Nephron progenitor cell (in vitro differentiated cells): Measurements from ENCODE around the gene TRIM41.
A peak's percentile ranks its signal among the peaks of the same experiment; 100 is the strongest.
"Not testable (repeated sequence)": the region's sequence is repeated elsewhere in the genome, so short reads cannot be mapped to it uniquely, and the experiment has no call there.

Experiments
- DNase-seq: peaks from one replicate; pipeline ENCODE4 v3.0.0; 2021
- H3K27ac Mint-ChIP-seq: 2 replicates; pipeline ENCODE4 v1.8.0; 2021; ENCODE audit warnings: mild to moderate bottlenecking, moderate library complexity, mixed read lengths
- H3K27me3 Mint-ChIP-seq: 2 replicates; pipeline ENCODE4 v1.8.0; 2021; ENCODE audit warnings: mild to moderate bottlenecking, low read depth, mixed read lengths; ENCODE audit not compliant: poor library complexity
- H3K36me3 Mint-ChIP-seq: 2 replicates; pipeline ENCODE4 v1.8.0; 2021; ENCODE audit warnings: low read depth, mixed read lengths
- H3K4me1 Mint-ChIP-seq: 2 replicates; pipeline ENCODE4 v1.8.0; 2021; ENCODE audit warnings: mixed read lengths
- H3K4me3 Mint-ChIP-seq: 2 replicates; pipeline ENCODE4 v1.8.0; 2021; ENCODE audit warnings: mild to moderate bottlenecking, moderate library complexity, mixed read lengths
- H3K9me3 Mint-ChIP-seq: 2 replicates; pipeline ENCODE4 v1.8.0; 2021; ENCODE audit warnings: mild to moderate bottlenecking, moderate library complexity, mixed read lengths
- TF ChIP-seq, protein P1 (sequence below): fragments of 200-600 bp; sonication (generic); IDR thresholded peaks from 2 replicates; pipeline ENCODE4 v1.5.0; 2021; ENCODE audit warnings: antibody characterized with exemption

Gene TRIM41

DNA sequence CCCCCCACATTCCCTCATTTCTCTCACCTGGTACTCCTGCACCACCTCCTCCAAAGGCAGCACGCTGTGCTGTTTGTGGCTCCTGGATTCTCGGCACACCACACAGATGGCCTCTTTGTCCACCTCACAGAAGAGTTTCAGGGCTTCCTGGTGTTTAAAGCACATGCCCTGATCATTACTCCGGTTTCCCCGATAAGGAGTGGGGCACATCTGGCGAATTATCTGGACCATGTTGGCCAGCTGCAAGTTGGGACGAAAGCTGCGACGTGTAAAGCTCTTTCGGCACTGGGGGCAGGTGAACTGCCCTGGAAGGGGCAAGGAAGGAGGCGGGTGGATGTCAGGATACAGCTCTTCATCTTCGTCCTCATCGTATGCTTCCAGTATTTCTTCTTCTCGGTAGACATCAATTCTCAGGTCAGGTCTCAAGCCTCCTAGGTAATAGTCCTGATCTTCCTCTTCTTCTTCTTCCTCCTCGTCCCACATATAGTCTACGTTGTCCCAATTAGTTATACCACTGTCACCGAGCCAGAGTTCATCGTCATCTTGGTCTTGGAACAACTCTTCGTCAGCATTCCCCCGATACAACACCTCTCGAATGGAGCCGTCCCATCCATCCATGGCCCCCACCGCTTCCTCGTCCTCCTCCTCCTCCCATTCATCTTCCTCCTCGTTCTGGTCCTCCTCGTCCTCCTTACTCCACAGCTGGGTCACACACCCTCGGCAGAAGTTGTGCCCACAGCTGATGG lies 37.1 kb downstream of the TRIM41 start:
- TF ChIP-seq, protein P1, sequence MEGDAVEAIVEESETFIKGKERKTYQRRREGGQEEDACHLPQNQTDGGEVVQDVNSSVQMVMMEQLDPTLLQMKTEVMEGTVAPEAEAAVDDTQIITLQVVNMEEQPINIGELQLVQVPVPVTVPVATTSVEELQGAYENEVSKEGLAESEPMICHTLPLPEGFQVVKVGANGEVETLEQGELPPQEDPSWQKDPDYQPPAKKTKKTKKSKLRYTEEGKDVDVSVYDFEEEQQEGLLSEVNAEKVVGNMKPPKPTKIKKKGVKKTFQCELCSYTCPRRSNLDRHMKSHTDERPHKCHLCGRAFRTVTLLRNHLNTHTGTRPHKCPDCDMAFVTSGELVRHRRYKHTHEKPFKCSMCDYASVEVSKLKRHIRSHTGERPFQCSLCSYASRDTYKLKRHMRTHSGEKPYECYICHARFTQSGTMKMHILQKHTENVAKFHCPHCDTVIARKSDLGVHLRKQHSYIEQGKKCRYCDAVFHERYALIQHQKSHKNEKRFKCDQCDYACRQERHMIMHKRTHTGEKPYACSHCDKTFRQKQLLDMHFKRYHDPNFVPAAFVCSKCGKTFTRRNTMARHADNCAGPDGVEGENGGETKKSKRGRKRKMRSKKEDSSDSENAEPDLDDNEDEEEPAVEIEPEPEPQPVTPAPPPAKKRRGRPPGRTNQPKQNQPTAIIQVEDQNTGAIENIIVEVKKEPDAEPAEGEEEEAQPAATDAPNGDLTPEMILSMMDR, result no peak
- no peaks in the 10 kb centered on the region for H3K9me3 Mint-ChIP-seq
- peaks cover 32% of the 10 kb centered on the region for H3K36me3 Mint-ChIP-seq
- H3K4me3 Mint-ChIP-seq, result peak overlapping the region; percentile 97
- peaks cover 3% of the 10 kb centered on the region for H3K27me3 Mint-ChIP-seq
- H3K27ac Mint-ChIP-seq, result peak overlapping the region; percentile 96
- DNase-seq, result no peak
- H3K4me1 Mint-ChIP-seq, result peaks cover 59% of the 10 kb centered on the region

DNA sequence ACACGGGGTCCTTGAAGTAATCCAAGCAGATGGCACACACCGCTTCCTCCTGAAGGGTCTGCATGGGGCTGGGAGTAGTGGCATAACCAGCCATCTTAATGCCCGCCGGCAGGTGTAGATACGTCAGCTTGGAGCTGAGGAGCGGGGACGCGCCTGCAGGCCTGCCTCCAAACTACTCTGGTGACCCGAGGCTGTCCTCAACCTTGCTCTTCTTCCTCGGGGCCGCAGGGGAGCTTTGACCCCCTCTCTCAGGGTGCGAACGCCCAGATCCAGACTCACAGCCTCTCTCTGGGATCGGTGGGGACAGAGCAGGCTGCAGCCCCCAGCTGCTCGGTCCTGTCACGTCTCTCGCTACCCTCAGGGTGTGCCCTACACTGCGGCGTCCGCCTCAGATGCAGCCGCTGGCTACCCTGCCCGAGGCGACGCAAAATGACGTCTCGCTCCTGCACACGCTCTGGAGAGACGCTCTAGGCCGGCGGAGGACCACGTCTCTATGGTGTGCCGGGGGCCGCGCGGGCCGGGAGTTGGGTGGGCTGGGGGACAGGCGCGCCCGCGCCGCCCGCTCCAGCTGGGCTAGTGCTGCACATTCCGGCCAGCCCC lies 37.7 kb downstream of the TRIM41 start, which contains the start of gene TRIM52:
TRIM52 (minus strand) TSS at position 424 of the 600 bp plus-strand sequence; CDS start at position 94, 330 bp downstream.
- Mint-ChIP-seq H3K9me3 (no peaks in the 10 kb centered on the region), H3K4me3 (peak within 1 kb of the TSS; percentile 97), H3K36me3 (peaks cover 27% of the 10 kb centered on the region), H3K27me3 (peaks cover 3% of the 10 kb centered on the region), H3K4me1 (peaks cover 63% of the 10 kb centered on the region), H3K27ac (peak within 1 kb of the TSS; percentile 96)
- DNase-seq, result peak; percentile 96
- TF ChIP-seq, protein P1, result no peak

DNA sequence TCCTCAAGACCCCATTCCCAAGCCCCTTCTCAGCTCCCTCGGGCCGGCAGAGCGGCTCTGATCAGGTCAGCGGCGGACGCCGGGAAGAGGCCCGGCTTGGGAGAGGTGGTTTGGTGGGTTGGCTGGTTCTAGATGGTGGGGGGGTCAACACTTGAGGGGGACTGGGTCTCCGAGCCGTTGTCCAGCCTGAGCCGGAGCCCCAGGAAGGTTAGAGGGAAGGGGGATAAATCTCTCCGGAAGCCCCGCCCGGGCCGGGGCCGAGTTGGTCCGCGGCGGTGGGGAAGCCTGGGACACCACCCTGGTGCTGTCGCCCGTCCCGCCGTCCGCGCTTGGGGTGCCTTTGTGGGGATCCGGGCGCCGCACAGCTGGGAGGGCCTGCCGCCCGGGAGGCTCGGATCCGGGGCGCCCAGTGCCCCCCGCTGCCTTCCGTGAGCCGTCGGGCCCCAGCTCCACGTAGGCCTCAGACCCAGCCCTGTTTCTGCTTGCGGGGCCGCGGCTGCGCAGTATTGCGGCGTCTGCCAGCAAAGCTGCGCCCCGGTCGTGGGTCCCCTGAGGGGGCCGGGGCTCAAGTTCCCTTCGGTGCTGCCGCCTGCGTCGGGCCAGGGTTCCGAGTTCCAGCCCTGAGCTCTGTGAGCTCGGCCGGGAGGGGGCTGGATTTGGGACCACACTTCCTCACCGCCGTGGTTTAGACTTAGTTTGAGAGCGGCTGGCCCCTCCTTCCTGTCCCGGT lies 38.4 kb downstream of the TRIM41 start:
- TF ChIP-seq, protein P1, result no peak
- H3K4me3 Mint-ChIP-seq, result peak overlapping the region; percentile 97
- no peaks in the 10 kb centered on the region for H3K9me3 Mint-ChIP-seq
- H3K36me3 Mint-ChIP-seq, result peaks cover 23% of the 10 kb centered on the region
- peaks cover 3% of the 10 kb centered on the region for H3K27me3 Mint-ChIP-seq
- H3K4me1 Mint-ChIP-seq, result peaks cover 67% of the 10 kb centered on the region
- H3K27ac Mint-ChIP-seq, result peak overlapping the region; percentile 96
- DNase-seq, result peak; percentile 74

DNA sequence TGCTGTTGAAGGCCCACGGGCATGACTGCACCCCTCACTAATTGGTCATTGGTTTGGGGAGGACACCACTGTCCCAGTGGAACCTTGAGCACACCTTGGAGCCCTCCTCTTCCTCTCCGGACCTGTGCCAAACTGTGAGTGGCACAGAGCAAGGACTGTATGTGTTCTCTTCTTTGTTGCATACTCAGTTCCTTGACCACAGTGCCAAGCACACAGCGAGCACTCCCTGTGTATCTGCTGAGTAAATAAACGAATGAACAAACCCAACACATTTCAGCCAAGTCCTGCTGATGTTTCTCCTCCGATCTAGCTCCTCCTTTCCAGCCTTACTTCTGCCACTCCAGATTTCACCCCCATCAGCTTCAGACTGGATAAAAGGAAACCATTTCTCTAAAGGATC lies 40.6 kb downstream of the TRIM41 start:
- peaks cover 13% of the 10 kb centered on the region for H3K36me3 Mint-ChIP-seq
- no peaks in the 10 kb centered on the region for H3K9me3 Mint-ChIP-seq
- no peak for DNase-seq
- TF ChIP-seq, protein P1, result no peak
- peaks cover 78% of the 10 kb centered on the region for H3K4me1 Mint-ChIP-seq
- peak overlapping the region; percentile 83 for H3K27ac Mint-ChIP-seq
- peaks cover 3% of the 10 kb centered on the region for H3K27me3 Mint-ChIP-seq
- H3K4me3 Mint-ChIP-seq, result peak overlapping the region; percentile 69

DNA sequence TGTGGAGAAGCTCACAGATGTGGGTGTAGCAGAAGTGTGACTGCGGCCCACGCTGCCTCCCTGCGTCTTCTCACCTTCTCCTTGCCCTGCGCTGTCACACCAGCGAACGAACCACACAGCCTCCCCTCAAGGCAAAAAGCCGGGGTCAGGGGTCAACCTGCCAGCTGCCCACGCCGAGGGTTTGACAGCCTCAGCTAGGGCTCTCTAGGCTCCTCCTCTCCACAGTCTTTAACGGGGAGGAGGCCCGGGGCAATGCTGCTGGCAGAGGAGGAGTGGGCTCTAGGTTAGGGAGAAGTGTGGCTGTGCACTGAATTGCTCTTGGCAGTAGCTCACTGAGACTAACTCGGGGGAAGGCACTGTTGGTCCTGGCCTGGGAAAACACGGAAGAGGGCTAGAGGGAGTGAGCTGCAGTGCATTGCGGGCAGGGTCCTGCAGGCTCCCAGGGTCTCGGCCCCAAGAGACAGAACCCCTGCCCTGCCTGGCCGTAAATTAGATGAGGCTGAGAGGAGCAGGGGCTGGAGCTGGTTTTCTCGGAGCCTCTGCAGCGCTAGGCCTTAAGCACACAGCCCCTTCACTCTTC lies 42.1 kb downstream of the TRIM41 start:
- Mint-ChIP-seq H3K4me1 (peaks cover 65% of the 10 kb centered on the region), H3K9me3 (no peaks in the 10 kb centered on the region), H3K4me3 (peak overlapping the region; percentile 77), H3K27me3 (peaks cover 3% of the 10 kb centered on the region), H3K27ac (peak overlapping the region; percentile 98), H3K36me3 (peaks cover 13% of the 10 kb centered on the region)
- peak; percentile 85 for DNase-seq
- TF ChIP-seq, protein P1, result no peak

DNA sequence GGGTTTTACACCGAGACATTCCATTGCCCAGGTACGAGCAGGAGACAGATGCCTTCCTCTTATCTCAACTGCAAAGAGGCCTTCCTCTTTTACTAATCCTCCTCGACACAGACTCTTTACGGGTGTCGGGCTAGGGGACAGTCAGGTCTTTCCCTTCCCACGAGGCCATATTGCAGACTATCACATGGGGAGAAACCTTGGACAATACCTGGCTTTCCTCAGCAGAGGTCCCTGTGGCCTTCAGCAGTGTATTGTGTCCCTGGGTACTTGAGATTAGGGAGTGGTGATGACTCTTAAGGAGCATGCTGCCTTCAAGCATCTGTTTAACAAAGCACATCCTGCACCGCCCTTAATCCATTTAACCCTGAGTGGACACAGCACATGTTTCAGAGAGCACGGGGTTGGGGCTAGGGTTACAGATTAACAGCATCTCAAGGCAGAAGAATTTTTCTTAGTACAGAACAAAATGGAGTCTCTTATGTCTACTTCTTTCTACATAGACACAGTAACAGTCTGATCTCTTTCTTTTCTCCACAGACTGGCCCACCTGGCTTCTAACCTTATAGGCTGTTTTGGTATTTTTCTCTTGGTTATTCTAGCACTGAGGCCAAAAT lies 44.3 kb downstream of the TRIM41 start:
- Mint-ChIP-seq H3K36me3 (peaks cover 13% of the 10 kb centered on the region), H3K4me1 (peaks cover 56% of the 10 kb centered on the region), H3K27ac (peak overlapping the region; percentile 78), H3K4me3 (peak overlapping the region; percentile 41)
- not testable (repeated sequence) for H3K27me3 Mint-ChIP-seq, H3K9me3 Mint-ChIP-seq, DNase-seq

DNA sequence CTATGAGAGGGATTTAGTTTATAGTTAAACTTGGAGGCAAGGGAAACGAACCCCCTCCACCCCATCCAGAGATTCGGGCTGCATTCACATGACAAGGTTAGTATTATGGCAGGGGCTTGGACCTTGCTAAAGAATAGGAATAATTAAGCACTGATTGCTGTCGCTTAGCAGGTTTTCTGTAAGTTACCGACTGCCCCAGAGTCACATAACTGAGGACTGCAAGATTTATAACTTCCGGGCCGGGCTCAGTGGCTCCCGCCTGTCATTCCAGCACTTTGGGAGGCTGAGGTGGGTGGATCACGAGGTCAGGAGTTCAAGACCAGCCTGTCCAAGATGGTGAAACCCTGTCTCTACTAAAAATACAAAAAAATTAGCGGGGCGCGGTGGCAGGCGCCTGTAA lies 44.8 kb downstream of the TRIM41 start:
- Mint-ChIP-seq H3K4me1 (peaks cover 56% of the 10 kb centered on the region), H3K27ac (peak overlapping the region; percentile 78), H3K36me3 (peaks cover 13% of the 10 kb centered on the region)
- not testable (repeated sequence) for H3K4me3 Mint-ChIP-seq, DNase-seq, H3K27me3 Mint-ChIP-seq, H3K9me3 Mint-ChIP-seq
